Stimulated activated CD4-positive, alpha-beta T cell treated with anti-CD3 and anti-CD28 coated beads, TNF-alpha, amount 100 ng/mL, for 1 hour (primary cell): Measurements from ENCODE around the gene PLXDC2.

ENCODE experiments used
- DNase-seq, 3 donors: peaks; one replicate each; pipeline ENCODE4 v3.0.0-alpha.2; 2020; ENCODE audit warnings: low read depth in 3 of 3, low spot score in 1 of 3

The PLXDC2 gene

DNA sequence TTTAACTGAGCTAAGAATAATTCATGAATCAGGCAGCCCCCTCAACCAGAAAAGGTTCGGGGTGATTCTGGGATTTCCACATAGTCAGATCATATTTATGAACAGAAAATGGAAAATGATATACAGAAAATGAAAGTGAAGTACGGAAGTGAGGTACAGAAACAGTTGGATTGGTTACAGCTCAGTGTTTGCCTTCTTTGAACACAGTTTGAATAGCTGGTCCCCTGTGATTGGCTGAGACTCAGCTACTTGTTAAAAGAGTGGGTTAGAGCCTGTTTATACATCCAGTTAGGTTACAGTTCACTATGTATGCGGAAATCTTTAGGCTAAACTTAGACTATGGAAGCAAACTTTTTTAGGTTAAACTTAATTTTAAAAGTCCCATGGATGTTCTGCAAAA is 511.7 kb downstream of the PLXDC2 start:
- DNase-seq = no peak

DNA sequence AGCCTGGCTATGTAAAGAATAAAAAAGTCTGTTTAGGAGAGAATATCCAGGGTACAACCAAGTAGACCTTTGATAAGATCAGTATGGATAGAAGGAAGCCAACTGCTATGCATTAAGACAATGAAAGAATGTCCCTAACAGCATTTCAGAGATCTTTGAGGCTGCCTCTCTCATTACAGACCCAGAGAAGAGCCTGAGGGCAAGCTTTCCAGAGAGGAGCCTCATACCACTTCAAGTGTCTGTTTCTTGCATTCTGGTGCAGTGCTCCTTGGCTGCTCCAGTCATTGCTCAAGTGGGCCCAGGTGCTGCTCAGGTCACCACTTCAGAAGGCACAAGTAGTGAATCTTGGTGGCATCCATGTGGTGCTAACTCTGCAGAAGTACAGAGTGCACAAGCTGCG is 514.0 kb downstream of the PLXDC2 start:
- DNase-seq = no peak

DNA sequence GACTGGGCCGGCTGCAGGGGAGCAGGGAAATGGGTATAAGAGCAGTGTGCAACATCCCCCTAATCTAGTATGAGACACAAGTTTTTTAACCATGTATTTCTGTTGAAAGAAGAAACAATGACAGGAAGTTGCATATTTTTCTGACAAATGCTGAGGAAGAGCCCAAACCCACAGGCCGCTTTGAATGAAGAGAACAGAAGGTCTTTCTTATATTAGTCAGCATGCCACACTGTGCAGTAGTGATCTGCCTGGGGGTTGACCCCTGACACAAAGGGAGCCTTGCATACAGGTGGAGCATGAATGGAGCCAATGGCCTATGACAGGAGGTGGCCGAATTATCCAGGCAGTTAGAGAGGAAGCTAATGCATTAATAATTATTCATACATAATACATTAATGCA is 518.3 kb downstream of the PLXDC2 start:
- DNase-seq = no peak
